ENCODE measurements around the gene HIVEP3. TPM values are rescaled to one million over a fixed set of nuclear protein-coding genes. Genes with fewer than 3 reads are reported as not detected.

The HIVEP3 gene
- total RNA-seq, 1 experiment from 2014 or later: 11.0 TPM

DNA sequence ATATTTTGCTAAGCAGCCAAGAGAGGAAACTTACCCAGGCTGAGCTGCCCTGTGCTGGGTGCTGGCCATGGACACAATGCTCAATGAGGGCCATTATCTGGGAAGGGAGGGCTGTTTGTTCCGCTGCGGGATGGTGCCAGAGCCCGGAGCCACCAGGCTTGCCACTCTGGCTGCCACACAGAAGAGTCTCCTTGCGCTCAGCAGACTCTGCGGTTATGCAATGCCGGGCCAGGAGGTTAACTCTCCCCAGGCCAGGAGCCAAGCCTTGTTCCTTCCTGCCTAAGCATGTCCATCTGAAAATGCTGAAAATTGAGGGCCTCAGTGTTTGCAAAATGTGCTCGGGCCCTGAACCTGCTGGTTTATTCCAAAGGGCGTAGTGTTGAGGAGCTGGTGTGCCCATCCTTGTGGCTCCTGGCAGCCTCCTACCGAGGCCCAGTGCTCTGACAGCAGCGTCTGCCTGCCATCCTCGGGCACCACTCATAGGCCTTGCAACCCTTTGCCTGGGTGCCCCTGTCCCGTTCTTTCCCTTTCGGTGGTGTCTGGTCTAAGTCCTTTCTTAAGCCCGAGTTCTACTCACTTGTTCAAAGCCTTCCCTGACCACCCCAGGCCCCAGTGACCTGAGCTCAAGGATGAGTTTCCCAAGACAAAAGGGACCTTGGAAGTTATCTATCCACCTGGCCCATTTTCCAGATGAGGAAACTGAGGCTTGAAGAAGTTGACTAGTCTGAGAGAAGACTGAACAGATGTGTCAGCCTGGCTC is 300.5 kb downstream of the HIVEP3 start:
- ChIA-PET CTCF (no interaction called here), POLR2A (ENCODE audit: unreplicated experiment) (no interaction called here)
- no peaks in the 10 kb centered on the region for H3K79me2 ChIP-seq (ENCODE audit: low read depth)
- no peak for TF ChIP-seq EZH2 (IDR thresholded peaks at IDR 0.05; ENCODE audit: low read depth)
- TF ChIP-seq, protein P1, sequence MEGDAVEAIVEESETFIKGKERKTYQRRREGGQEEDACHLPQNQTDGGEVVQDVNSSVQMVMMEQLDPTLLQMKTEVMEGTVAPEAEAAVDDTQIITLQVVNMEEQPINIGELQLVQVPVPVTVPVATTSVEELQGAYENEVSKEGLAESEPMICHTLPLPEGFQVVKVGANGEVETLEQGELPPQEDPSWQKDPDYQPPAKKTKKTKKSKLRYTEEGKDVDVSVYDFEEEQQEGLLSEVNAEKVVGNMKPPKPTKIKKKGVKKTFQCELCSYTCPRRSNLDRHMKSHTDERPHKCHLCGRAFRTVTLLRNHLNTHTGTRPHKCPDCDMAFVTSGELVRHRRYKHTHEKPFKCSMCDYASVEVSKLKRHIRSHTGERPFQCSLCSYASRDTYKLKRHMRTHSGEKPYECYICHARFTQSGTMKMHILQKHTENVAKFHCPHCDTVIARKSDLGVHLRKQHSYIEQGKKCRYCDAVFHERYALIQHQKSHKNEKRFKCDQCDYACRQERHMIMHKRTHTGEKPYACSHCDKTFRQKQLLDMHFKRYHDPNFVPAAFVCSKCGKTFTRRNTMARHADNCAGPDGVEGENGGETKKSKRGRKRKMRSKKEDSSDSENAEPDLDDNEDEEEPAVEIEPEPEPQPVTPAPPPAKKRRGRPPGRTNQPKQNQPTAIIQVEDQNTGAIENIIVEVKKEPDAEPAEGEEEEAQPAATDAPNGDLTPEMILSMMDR (conservative IDR thresholded peaks at IDR 0.05): no peak
- H4K20me1 ChIP-seq (ENCODE audit: insufficient read depth): no peaks in the 10 kb centered on the region
- no peak overlapping the region for H2AFZ ChIP-seq
- no peaks in the 10 kb centered on the region for H3K36me3 ChIP-seq (ENCODE audit: low read depth)
- DNase-seq: no peak
- H3K9me2 ChIP-seq (ENCODE audit: insufficient read depth): no peaks in the 10 kb centered on the region
- intact Hi-C loops (cut with micrococcal nuclease; ENCODE audit: unreplicated experiment): no loop called here
- no peak overlapping the region for H3K4me3 ChIP-seq
- no TSS peak for BruUV-seq (replicated peaks)
- no peak overlapping the region for H3K4me2 ChIP-seq
- H3F3A ChIP-seq (ENCODE audit: insufficient read depth, low read depth): no peaks in the 10 kb centered on the region
- H3K27ac ChIP-seq: no peak overlapping the region
- H3K9me3 ChIP-seq (ENCODE audit: insufficient read depth, low read depth): no peaks in the 10 kb centered on the region
- H3K27me3 ChIP-seq (ENCODE audit: insufficient read depth, low read depth): no peaks in the 10 kb centered on the region
- peaks cover 4% of the 10 kb centered on the region for H3K4me1 ChIP-seq (replicated peaks; ENCODE audit: insufficient read depth)

DNA sequence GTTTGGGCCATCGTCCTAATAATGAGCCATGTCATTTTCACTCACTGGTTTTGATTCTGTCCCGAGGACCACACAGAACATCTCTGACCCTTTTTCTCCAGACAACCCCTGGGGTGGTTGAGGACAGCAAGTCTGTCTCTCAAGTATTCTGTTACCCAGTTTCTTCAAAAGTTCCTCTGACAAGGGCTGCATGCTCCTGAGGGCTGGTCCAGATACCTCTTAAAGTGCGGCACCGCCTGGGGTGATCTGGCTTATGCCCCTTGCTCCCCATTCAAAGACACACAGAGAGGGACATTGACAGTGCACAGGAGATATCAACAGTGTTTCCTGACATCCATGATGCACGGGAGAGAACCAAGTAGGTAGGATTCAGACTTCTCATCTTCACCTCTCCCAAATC is 301.4 kb downstream of the HIVEP3 start:
- no peaks in the 10 kb centered on the region for H3K79me2 ChIP-seq (ENCODE audit: low read depth)
- H3K27me3 ChIP-seq (ENCODE audit: insufficient read depth, low read depth): no peaks in the 10 kb centered on the region
- H3K4me1 ChIP-seq (replicated peaks; ENCODE audit: insufficient read depth): no peaks in the 10 kb centered on the region
- CTCF ChIA-PET: no interaction called here
- H3K4me3 ChIP-seq: no peak overlapping the region
- no peaks in the 10 kb centered on the region for H3K9me2 ChIP-seq (ENCODE audit: insufficient read depth)
- H2AFZ ChIP-seq: no peak overlapping the region
- H3F3A ChIP-seq (ENCODE audit: insufficient read depth, low read depth): no peaks in the 10 kb centered on the region
- TF ChIP-seq, protein P1 (conservative IDR thresholded peaks at IDR 0.05): no peak
- TF ChIP-seq EZH2 (IDR thresholded peaks at IDR 0.05; ENCODE audit: low read depth): no peak
- POLR2A ChIA-PET (ENCODE audit: unreplicated experiment): no interaction called here
- H4K20me1 ChIP-seq (ENCODE audit: insufficient read depth): no peaks in the 10 kb centered on the region
- no TSS peak for BruUV-seq (replicated peaks)
- DNase-seq: no peak
- no peaks in the 10 kb centered on the region for H3K36me3 ChIP-seq (ENCODE audit: low read depth)
- H3K4me2 ChIP-seq: no peak overlapping the region
- H3K9me3 ChIP-seq (ENCODE audit: insufficient read depth, low read depth): no peaks in the 10 kb centered on the region
- intact Hi-C loops (cut with micrococcal nuclease; ENCODE audit: unreplicated experiment): no loop called here
- H3K27ac ChIP-seq: no peak overlapping the region

DNA sequence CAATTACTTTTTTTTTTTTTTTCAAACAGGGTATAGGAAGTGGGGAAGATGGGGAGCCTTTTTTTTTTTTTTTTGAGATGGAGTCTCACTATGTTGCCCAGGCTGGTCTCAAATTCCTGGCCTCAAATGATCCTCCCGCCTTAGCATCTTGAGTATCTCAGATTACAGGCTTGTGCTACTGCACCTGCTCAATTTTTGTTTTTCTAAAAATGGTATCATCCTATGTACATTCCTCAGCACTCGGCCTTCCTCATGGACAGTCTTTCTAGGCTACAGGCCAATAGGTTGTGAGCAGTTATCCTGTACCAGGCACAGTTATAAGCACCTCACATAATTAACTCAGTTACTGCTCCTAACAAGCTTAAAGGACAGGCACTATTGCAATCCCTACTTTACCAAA is 302.2 kb downstream of the HIVEP3 start:
- Histone ChIP-seq H4K20me1 (ENCODE audit: insufficient read depth) (no peaks in the 10 kb centered on the region), H3K4me1 (replicated peaks; ENCODE audit: insufficient read depth) (no peaks in the 10 kb centered on the region), H3K9me3 (ENCODE audit: insufficient read depth, low read depth) (no peaks in the 10 kb centered on the region), H3K4me3 (no peak overlapping the region), H3K9me2 (ENCODE audit: insufficient read depth) (no peaks in the 10 kb centered on the region), H3K27me3 (ENCODE audit: insufficient read depth, low read depth) (no peaks in the 10 kb centered on the region), H3F3A (ENCODE audit: insufficient read depth, low read depth) (no peaks in the 10 kb centered on the region), H3K4me2 (no peak overlapping the region), H2AFZ (no peak overlapping the region), H3K27ac (no peak overlapping the region), H3K79me2 (ENCODE audit: low read depth) (no peaks in the 10 kb centered on the region), H3K36me3 (ENCODE audit: low read depth) (no peaks in the 10 kb centered on the region)
- DNase-seq: no peak
- CTCF ChIA-PET: no interaction called here
- intact Hi-C loops (cut with micrococcal nuclease; ENCODE audit: unreplicated experiment): no loop called here
- POLR2A ChIA-PET (ENCODE audit: unreplicated experiment): no interaction called here
- no peak for TF ChIP-seq EZH2 (IDR thresholded peaks at IDR 0.05; ENCODE audit: low read depth)
- TF ChIP-seq, protein P1 (conservative IDR thresholded peaks at IDR 0.05): no peak
- BruUV-seq (replicated peaks): no TSS peak
